Measurements from ENCODE around the gene D2HGDH.

D2HGDH gene

DNA sequence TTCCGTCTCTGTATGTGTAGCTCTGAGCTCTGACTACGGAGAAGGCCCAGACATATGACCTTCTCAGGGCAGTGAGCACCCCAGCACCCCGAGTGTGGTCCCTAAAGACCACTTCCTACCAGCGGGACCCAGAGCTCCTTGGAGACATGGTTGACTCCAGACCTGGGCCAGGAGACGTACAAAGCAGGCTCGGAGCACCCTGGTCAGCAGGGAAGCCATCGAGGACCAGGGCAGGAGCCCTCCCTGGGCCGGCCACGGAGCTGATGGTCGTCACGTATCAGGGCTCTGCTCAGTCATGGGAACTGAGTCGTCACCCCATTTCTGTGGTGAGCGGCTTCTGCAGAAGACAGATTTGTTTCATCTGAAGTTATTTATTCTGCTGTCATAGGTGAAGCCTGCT lies 61.8 kb downstream of the D2HGDH start:
- Histone ChIP-seq H3K36me3 (ENCODE audit: control insufficient read depth, insufficient read depth, low read length) (no peaks in the 10 kb centered on the region), H4K8ac (ENCODE audit: low read depth, low read length) (no peak overlapping the region), H3K4me2 (ENCODE audit: low read length) (no peak overlapping the region), H3K4me3 (ENCODE audit: low read length) (no peak overlapping the region), H2BK120ac (ENCODE audit: low read depth, low read length) (no peak overlapping the region), H3K79me2 (ENCODE audit: control insufficient read depth, insufficient read depth, low read length) (no peaks in the 10 kb centered on the region), H2AK5ac (ENCODE audit: low read length) (no peak overlapping the region), H3K27ac (ENCODE audit: low read depth, low read length) (no peak overlapping the region), H3K18ac (ENCODE audit: low read length) (no peak overlapping the region), H4K5ac (ENCODE audit: low read length) (no peak overlapping the region), H3K27me3 (ENCODE audit: insufficient read depth, low read length, poor library complexity) (no peaks in the 10 kb centered on the region), H3K4ac (ENCODE audit: low read depth, low read length) (no peak overlapping the region), H3K23ac (ENCODE audit: low read length) (no peak overlapping the region), H3K4me1 (ENCODE audit: control insufficient read depth, low read depth, low read length) (no peaks in the 10 kb centered on the region), H3K9ac (ENCODE audit: low read length) (no peak overlapping the region), H3K56ac (ENCODE audit: low read length) (no peak overlapping the region), H2BK5ac (ENCODE audit: low read length) (no peak overlapping the region), H3K79me1 (ENCODE audit: low read length) (no peaks in the 10 kb centered on the region), H2BK15ac (replicated peaks; ENCODE audit: low read depth) (no peak overlapping the region)
- DNase-seq, result no peak
- no CpG with 5 or more reads among the region's 13 CpGs for WGBS (ENCODE audit: extremely low coverage, insufficient coverage, low lambda C conversion rate)

DNA sequence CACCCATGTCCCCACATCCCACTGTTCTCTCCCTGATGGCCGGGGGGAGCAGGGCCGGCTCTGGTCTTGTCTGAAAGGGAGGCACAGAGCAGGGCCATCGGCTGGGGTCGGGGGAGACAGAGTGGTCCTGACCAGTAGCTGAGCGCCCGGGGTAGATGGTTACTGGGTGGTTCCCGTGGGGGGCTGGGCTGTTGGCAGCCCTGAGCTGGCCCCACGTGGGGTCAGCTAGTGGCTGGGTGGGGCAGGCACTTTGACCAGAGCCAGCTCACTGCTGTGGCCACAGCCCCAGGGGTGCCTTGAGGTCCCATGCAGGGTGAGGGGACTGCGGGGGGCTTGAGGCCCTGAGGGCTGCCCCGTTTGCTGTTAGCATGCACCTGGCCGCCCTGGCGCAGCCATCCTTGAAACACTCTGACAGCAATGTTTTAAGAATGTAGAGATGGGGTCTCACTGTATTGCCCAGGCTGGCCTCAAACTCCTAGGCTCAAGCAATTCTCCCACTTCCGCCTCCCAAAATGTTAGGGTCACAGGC lies 62.2 kb downstream of the D2HGDH start:
- H2AK5ac ChIP-seq (ENCODE audit: low read length), result no peak overlapping the region
- H4K8ac ChIP-seq (ENCODE audit: low read depth, low read length), result no peak overlapping the region
- H4K5ac ChIP-seq (ENCODE audit: low read length), result no peak overlapping the region
- H3K27ac ChIP-seq (ENCODE audit: low read depth, low read length), result no peak overlapping the region
- H3K4me2 ChIP-seq (ENCODE audit: low read length), result no peak overlapping the region
- H3K27me3 ChIP-seq (ENCODE audit: insufficient read depth, low read length, poor library complexity), result no peaks in the 10 kb centered on the region
- H3K79me1 ChIP-seq (ENCODE audit: low read length), result no peaks in the 10 kb centered on the region
- DNase-seq, result no peak
- H3K9ac ChIP-seq (ENCODE audit: low read length), result no peak overlapping the region
- H3K79me2 ChIP-seq (ENCODE audit: control insufficient read depth, insufficient read depth, low read length), result no peaks in the 10 kb centered on the region
- H2BK5ac ChIP-seq (ENCODE audit: low read length), result no peak overlapping the region
- no peak overlapping the region for H3K56ac ChIP-seq (ENCODE audit: low read length)
- no peak overlapping the region for H2BK120ac ChIP-seq (ENCODE audit: low read depth, low read length)
- no peak overlapping the region for H3K4ac ChIP-seq (ENCODE audit: low read depth, low read length)
- no peak overlapping the region for H2BK15ac ChIP-seq (replicated peaks; ENCODE audit: low read depth)
- H3K4me3 ChIP-seq (ENCODE audit: low read length), result no peak overlapping the region
- no peak overlapping the region for H3K23ac ChIP-seq (ENCODE audit: low read length)
- no peaks in the 10 kb centered on the region for H3K36me3 ChIP-seq (ENCODE audit: control insufficient read depth, insufficient read depth, low read length)
- H3K4me1 ChIP-seq (ENCODE audit: control insufficient read depth, low read depth, low read length), result no peaks in the 10 kb centered on the region
- H3K18ac ChIP-seq (ENCODE audit: low read length), result no peak overlapping the region
- WGBS (ENCODE audit: extremely low coverage, insufficient coverage, low lambda C conversion rate), result no CpG with 5 or more reads among the region's 13 CpGs

DNA sequence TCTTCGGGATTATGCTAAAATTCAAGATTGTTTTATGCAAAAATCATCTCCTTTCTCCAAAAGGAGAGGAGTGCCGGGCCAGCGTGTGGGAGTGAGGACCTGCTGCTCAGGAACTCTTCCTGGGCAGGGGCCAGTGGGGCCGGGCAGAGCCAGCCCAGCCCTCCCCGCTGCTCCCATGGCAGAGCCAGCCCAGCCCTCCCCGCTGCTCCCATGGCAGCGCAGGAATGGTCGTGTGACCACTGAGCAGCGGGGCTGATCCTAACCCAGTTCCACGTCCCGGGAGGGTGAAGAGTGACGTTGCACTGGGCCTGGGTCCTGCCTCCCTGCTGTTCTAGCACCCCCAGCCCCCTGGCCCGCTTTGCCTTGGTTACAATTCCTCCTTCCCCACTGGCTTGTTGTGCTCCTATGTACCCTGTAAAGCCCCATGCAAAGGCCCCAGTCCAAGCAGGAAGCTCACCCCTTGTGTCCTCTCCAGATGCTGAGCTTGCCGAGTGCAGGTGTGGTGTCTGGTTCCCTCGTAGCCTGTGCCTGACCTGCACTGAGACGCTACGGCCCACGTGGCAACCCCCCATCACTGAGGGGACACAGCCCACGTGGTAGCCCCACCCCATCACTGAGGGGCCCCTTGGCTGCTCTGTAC lies 63.1 kb downstream of the D2HGDH start:
- DNase-seq, result no peak
- H2BK120ac ChIP-seq (ENCODE audit: low read depth, low read length), result no peak overlapping the region
- no peak overlapping the region for H4K5ac ChIP-seq (ENCODE audit: low read length)
- no peak overlapping the region for H3K18ac ChIP-seq (ENCODE audit: low read length)
- no peaks in the 10 kb centered on the region for H3K79me2 ChIP-seq (ENCODE audit: control insufficient read depth, insufficient read depth, low read length)
- H3K4me3 ChIP-seq (ENCODE audit: low read length), result no peak overlapping the region
- no peak overlapping the region for H2AK5ac ChIP-seq (ENCODE audit: low read length)
- no peak overlapping the region for H3K27ac ChIP-seq (ENCODE audit: low read depth, low read length)
- H3K36me3 ChIP-seq (ENCODE audit: control insufficient read depth, insufficient read depth, low read length), result no peaks in the 10 kb centered on the region
- no peaks in the 10 kb centered on the region for H3K4me1 ChIP-seq (ENCODE audit: control insufficient read depth, low read depth, low read length)
- no peaks in the 10 kb centered on the region for H3K27me3 ChIP-seq (ENCODE audit: insufficient read depth, low read length, poor library complexity)
- H3K79me1 ChIP-seq (ENCODE audit: low read length), result no peaks in the 10 kb centered on the region
- H2BK15ac ChIP-seq (replicated peaks; ENCODE audit: low read depth), result no peak overlapping the region
- H2BK5ac ChIP-seq (ENCODE audit: low read length), result no peak overlapping the region
- no peak overlapping the region for H3K23ac ChIP-seq (ENCODE audit: low read length)
- H4K8ac ChIP-seq (ENCODE audit: low read depth, low read length), result no peak overlapping the region
- H3K56ac ChIP-seq (ENCODE audit: low read length), result no peak overlapping the region
- H3K4ac ChIP-seq (ENCODE audit: low read depth, low read length), result no peak overlapping the region
- no CpG with 5 or more reads among the region's 19 CpGs for WGBS (ENCODE audit: extremely low coverage, insufficient coverage, low lambda C conversion rate)
- H3K9ac ChIP-seq (ENCODE audit: low read length), result no peak overlapping the region
- H3K4me2 ChIP-seq (ENCODE audit: low read length), result no peak overlapping the region

DNA sequence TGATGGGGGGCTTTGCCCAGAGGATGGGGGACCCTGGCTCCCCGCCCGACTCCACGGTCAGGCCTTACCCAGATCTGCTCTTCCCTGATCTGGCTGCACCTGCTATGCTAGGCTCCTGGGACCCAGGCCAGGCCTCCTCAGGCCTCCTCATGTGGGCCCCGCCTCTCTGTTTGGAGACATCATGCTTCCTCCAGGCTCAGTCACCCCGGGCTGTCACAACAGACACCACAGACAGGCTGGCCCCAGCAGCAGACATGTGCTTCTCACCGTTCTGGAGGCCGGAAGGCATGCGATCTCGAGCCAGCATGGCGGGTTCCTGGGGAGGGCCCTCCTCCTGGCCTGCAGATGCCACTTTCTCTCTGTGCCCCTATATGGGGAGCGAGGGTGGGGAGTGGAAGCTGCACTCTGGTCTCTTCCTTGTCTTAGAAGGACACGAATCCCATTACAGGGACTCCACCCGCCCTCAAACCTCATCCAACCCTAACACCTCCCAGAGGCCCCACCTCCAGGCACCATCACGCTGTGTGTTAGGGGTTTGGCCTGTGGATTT lies 63.7 kb downstream of the D2HGDH start:
- H3K4me2 ChIP-seq (ENCODE audit: low read length), result no peak overlapping the region
- no peaks in the 10 kb centered on the region for H3K79me1 ChIP-seq (ENCODE audit: low read length)
- H3K4me3 ChIP-seq (ENCODE audit: low read length), result no peak overlapping the region
- H3K18ac ChIP-seq (ENCODE audit: low read length), result no peak overlapping the region
- no peak overlapping the region for H2BK120ac ChIP-seq (ENCODE audit: low read depth, low read length)
- WGBS (ENCODE audit: extremely low coverage, insufficient coverage, low lambda C conversion rate), result no CpG with 5 or more reads among the region's 14 CpGs
- H2BK15ac ChIP-seq (replicated peaks; ENCODE audit: low read depth), result no peak overlapping the region
- no peak overlapping the region for H4K8ac ChIP-seq (ENCODE audit: low read depth, low read length)
- H3K56ac ChIP-seq (ENCODE audit: low read length), result no peak overlapping the region
- no peak overlapping the region for H3K4ac ChIP-seq (ENCODE audit: low read depth, low read length)
- no peaks in the 10 kb centered on the region for H3K27me3 ChIP-seq (ENCODE audit: insufficient read depth, low read length, poor library complexity)
- no peak overlapping the region for H2BK5ac ChIP-seq (ENCODE audit: low read length)
- no peak overlapping the region for H4K5ac ChIP-seq (ENCODE audit: low read length)
- H3K9ac ChIP-seq (ENCODE audit: low read length), result no peak overlapping the region
- no peak for DNase-seq
- H2AK5ac ChIP-seq (ENCODE audit: low read length), result no peak overlapping the region
- no peaks in the 10 kb centered on the region for H3K4me1 ChIP-seq (ENCODE audit: control insufficient read depth, low read depth, low read length)
- no peaks in the 10 kb centered on the region for H3K79me2 ChIP-seq (ENCODE audit: control insufficient read depth, insufficient read depth, low read length)
- H3K23ac ChIP-seq (ENCODE audit: low read length), result no peak overlapping the region
- no peak overlapping the region for H3K27ac ChIP-seq (ENCODE audit: low read depth, low read length)
- no peaks in the 10 kb centered on the region for H3K36me3 ChIP-seq (ENCODE audit: control insufficient read depth, insufficient read depth, low read length)

DNA sequence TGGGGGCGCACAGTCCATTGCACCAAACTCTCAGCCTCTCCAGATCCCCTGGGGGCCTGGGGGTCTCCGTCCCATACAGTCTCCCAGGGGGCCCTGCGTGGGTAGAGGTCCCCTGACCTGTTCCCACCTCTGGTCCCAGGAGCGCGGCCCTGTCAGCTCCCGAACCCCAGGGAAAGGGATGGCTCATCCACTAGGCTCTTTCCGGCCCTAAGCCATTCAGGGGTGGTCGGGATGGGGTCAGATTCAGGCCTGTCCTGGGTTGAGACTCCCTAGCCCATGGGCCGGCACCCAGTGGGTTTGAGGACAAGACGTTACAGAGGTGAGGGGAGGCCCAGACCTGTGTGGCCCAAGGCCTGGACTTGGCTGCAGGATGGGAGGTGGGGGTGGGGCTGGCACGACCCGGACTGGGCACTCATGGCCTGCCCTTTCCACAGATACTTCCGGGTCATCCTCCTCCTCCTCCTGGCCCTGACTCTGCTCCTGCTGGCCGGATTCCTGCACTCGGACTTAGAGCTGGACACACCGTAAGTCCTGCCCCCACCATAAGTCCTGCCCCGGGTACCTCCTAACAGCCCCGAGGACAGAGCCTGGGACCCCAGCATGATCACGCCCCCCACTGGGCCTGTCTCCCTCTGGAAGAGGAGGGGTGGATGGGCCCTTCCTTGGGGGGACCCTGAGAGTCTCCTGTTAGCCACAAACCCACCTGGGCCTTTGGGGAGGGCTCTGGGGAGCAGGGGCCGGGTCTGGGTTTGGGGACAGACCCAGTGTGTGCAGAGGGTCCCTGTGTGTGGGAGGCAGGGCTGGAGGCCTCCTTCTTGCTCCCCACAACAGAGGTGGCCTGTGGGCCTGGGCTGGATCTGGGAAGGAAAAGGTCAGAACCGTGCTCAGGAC lies 64.4 kb downstream of the D2HGDH start:
- no peak overlapping the region for H4K8ac ChIP-seq (ENCODE audit: low read depth, low read length)
- H3K27me3 ChIP-seq (ENCODE audit: insufficient read depth, low read length, poor library complexity), result no peaks in the 10 kb centered on the region
- no peaks in the 10 kb centered on the region for H3K79me2 ChIP-seq (ENCODE audit: control insufficient read depth, insufficient read depth, low read length)
- H3K18ac ChIP-seq (ENCODE audit: low read length), result no peak overlapping the region
- H2AK5ac ChIP-seq (ENCODE audit: low read length), result no peak overlapping the region
- no CpG with 5 or more reads among the region's 21 CpGs for WGBS (ENCODE audit: extremely low coverage, insufficient coverage, low lambda C conversion rate)
- no peaks in the 10 kb centered on the region for H3K79me1 ChIP-seq (ENCODE audit: low read length)
- no peak overlapping the region for H3K4ac ChIP-seq (ENCODE audit: low read depth, low read length)
- H3K9ac ChIP-seq (ENCODE audit: low read length), result no peak overlapping the region
- no peak overlapping the region for H4K5ac ChIP-seq (ENCODE audit: low read length)
- H2BK120ac ChIP-seq (ENCODE audit: low read depth, low read length), result no peak overlapping the region
- no peak overlapping the region for H2BK5ac ChIP-seq (ENCODE audit: low read length)
- H3K23ac ChIP-seq (ENCODE audit: low read length), result no peak overlapping the region
- DNase-seq, result no peak
- no peak overlapping the region for H3K56ac ChIP-seq (ENCODE audit: low read length)
- H3K27ac ChIP-seq (ENCODE audit: low read depth, low read length), result no peak overlapping the region
- no peak overlapping the region for H2BK15ac ChIP-seq (replicated peaks; ENCODE audit: low read depth)
- H3K4me1 ChIP-seq (ENCODE audit: control insufficient read depth, low read depth, low read length), result no peaks in the 10 kb centered on the region
- H3K4me3 ChIP-seq (ENCODE audit: low read length), result no peak overlapping the region
- H3K4me2 ChIP-seq (ENCODE audit: low read length), result no peak overlapping the region
- H3K36me3 ChIP-seq (ENCODE audit: control insufficient read depth, insufficient read depth, low read length), result no peaks in the 10 kb centered on the region
